ENCODE measurements around the gene SYCE3.

DNA sequence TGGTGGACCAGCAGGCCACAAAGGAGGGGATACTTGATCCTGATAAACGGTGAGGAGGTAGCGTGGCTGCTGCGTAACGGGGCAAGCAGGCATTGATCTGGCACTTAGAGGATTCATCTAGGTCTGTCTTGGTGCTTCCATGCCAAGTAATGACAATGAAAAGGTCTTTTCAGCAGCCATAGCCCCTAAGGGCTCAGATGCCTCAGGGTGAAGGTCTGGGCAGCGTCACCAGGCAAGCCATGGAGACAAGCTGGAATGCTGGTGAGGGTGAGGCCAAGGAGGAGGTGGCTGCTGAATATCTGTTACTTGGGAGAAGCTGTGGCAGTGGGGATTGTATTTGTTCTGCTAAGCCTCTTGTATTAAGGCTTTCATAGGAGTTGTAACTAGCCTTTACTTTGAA, 24.7 kb upstream of the SYCE3 start:
- TF ChIP-seq MXI1 (IDR thresholded peaks at IDR 0.05; ENCODE audit: low read depth, low read length) (no peak), CHD2 (IDR thresholded peaks at IDR 0.05; ENCODE audit: low read length, partially characterized antibody) (no peak)
- TF ChIP-seq, protein P1, sequence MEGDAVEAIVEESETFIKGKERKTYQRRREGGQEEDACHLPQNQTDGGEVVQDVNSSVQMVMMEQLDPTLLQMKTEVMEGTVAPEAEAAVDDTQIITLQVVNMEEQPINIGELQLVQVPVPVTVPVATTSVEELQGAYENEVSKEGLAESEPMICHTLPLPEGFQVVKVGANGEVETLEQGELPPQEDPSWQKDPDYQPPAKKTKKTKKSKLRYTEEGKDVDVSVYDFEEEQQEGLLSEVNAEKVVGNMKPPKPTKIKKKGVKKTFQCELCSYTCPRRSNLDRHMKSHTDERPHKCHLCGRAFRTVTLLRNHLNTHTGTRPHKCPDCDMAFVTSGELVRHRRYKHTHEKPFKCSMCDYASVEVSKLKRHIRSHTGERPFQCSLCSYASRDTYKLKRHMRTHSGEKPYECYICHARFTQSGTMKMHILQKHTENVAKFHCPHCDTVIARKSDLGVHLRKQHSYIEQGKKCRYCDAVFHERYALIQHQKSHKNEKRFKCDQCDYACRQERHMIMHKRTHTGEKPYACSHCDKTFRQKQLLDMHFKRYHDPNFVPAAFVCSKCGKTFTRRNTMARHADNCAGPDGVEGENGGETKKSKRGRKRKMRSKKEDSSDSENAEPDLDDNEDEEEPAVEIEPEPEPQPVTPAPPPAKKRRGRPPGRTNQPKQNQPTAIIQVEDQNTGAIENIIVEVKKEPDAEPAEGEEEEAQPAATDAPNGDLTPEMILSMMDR (IDR thresholded peaks at IDR 0.05) = no peak
